Measurements from ENCODE around the gene TMEM170B.
A peak's percentile ranks its signal among the peaks of the same experiment; 100 is the strongest.

DNA sequence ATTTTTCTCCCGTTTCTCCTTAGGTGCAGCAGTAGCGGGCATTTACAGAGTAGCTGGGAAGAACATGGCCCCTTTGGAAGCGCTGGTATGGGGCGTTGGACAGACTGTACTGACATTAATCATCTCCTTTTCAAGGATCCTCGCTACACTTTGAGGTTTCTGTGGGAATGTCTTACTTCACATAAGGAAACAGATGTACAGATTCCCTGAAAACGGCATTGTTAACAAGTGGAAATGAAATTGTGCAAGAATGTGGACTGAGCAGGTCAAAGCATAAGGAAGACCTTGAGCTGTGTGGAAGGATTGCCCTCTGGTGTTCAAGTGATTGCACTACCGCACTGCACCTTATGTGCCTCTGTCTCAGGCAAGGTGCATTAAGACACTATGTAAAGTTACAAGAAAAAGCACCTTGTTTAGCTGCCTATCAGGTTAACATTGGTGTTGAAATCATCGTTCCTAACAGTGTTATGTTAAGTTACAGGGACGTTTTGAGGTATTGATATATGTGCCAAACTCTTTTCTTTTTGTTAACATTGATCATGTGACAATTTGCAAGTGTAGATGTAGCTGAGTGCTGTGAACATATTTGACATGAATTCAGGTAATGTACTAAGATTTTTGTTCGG, 38.0 kb downstream of the TMEM170B start:
- TF ChIP-seq EP300 (IDR thresholded peaks at IDR 0.05) (no peak), CTCF (IDR thresholded peaks at IDR 0.05) (peak; percentile 15 to 60 (median 47))
